ENCODE data around the gene PAN3. TPM values are rescaled to one million over a fixed set of nuclear protein-coding genes. Genes with fewer than 3 reads are reported as not detected.

Gene PAN3
- total RNA-seq, 1 donor from 2014 or later, result 28.3 TPM

- DNase-seq (ENCODE audit: low read depth), result no peak
- TF ChIP-seq CTCF (IDR thresholded peaks at IDR 0.05; ENCODE audit: insufficient read depth, low read depth, low read length) (no peak), EZH2 (IDR thresholded peaks at IDR 0.05; ENCODE audit: insufficient read depth, low read length) (no peak)
- H3K36me3 Mint-ChIP-seq (ENCODE audit: low read depth, unreplicated experiment), result no peaks in the 10 kb centered on the region
- Histone ChIP-seq H3K27me3 (ENCODE audit: insufficient read depth, low read length) (peaks cover 2% of the 10 kb centered on the region), H3K79me2 (ENCODE audit: insufficient read depth, low read length) (no peaks in the 10 kb centered on the region), H3K4me1 (ENCODE audit: insufficient read depth, low read length) (no peaks in the 10 kb centered on the region), H4K20me1 (ENCODE audit: insufficient read depth, low read length) (no peaks in the 10 kb centered on the region), H3K4me2 (ENCODE audit: low read length) (no peak overlapping the region), H3K4me3 (ENCODE audit: insufficient read depth, low read depth, low read length) (no peak overlapping the region), H3K9ac (ENCODE audit: low read length) (no peak overlapping the region), H2AFZ (ENCODE audit: low read depth, low read length) (no peak overlapping the region), H3K27ac (ENCODE audit: low read depth, low read length) (no peak overlapping the region), H3K9me3 (ENCODE audit: insufficient read depth, low read depth, low read length) (no peaks in the 10 kb centered on the region), H3K36me3 (ENCODE audit: insufficient read depth, low read length) (no peaks in the 10 kb centered on the region)
- H3K4me3 Mint-ChIP-seq (ENCODE audit: unreplicated experiment), result no peak overlapping the region
- no peak for FAIRE-seq
- no peaks in the 10 kb centered on the region for H3K27me3 Mint-ChIP-seq (ENCODE audit: low read depth, unreplicated experiment)
- H3K4me1 Mint-ChIP-seq (ENCODE audit: low read depth, unreplicated experiment), result no peaks in the 10 kb centered on the region
- no peak overlapping the region for H3K27ac Mint-ChIP-seq (ENCODE audit: unreplicated experiment)
- H3K9me3 Mint-ChIP-seq (ENCODE audit: unreplicated experiment), result peaks cover 4% of the 10 kb centered on the region
Observed at GRCh38 chr13:28121224-28121623, 17.1 kb upstream of the PAN3 start.

- FAIRE-seq, result no peak
- Mint-ChIP-seq H3K36me3 (ENCODE audit: low read depth, unreplicated experiment) (no peaks in the 10 kb centered on the region), H3K4me1 (ENCODE audit: low read depth, unreplicated experiment) (peaks cover 3% of the 10 kb centered on the region), H3K27ac (ENCODE audit: unreplicated experiment) (no peak overlapping the region), H3K4me3 (ENCODE audit: unreplicated experiment) (no peak overlapping the region), H3K27me3 (ENCODE audit: low read depth, unreplicated experiment) (no peaks in the 10 kb centered on the region), H3K9me3 (ENCODE audit: unreplicated experiment) (no peaks in the 10 kb centered on the region)
- no peaks in the 10 kb centered on the region for H3K27me3 ChIP-seq (ENCODE audit: insufficient read depth, low read length)
- no peaks in the 10 kb centered on the region for H3K79me2 ChIP-seq (ENCODE audit: insufficient read depth, low read length)
- no peaks in the 10 kb centered on the region for H3K36me3 ChIP-seq (ENCODE audit: insufficient read depth, low read length)
- no peak overlapping the region for H3K9ac ChIP-seq (ENCODE audit: low read length)
- no peak overlapping the region for H3K4me3 ChIP-seq (ENCODE audit: insufficient read depth, low read depth, low read length)
- DNase-seq (ENCODE audit: low read depth), result no peak
- TF ChIP-seq EZH2 (IDR thresholded peaks at IDR 0.05; ENCODE audit: insufficient read depth, low read length), result no peak
- no peak for TF ChIP-seq CTCF (IDR thresholded peaks at IDR 0.05; ENCODE audit: insufficient read depth, low read depth, low read length)
- H3K4me1 ChIP-seq (ENCODE audit: insufficient read depth, low read length), result no peaks in the 10 kb centered on the region
- H3K4me2 ChIP-seq (ENCODE audit: low read length), result no peak overlapping the region
- H2AFZ ChIP-seq (ENCODE audit: low read depth, low read length), result no peak overlapping the region
- H3K27ac ChIP-seq (ENCODE audit: low read depth, low read length), result no peak overlapping the region
- no peaks in the 10 kb centered on the region for H4K20me1 ChIP-seq (ENCODE audit: insufficient read depth, low read length)
- no peaks in the 10 kb centered on the region for H3K9me3 ChIP-seq (ENCODE audit: insufficient read depth, low read depth, low read length)
Observed at GRCh38 chr13:28128030-28128429, 10.3 kb upstream of the PAN3 start.

GRCh38 chr13:28128926-28129325 is 9.4 kb upstream of the PAN3 start:
- H3K4me1 ChIP-seq (ENCODE audit: insufficient read depth, low read length), result no peaks in the 10 kb centered on the region
- FAIRE-seq (no peak), DNase-seq (ENCODE audit: low read depth) (no peak)
- no peaks in the 10 kb centered on the region for H3K9me3 ChIP-seq (ENCODE audit: insufficient read depth, low read depth, low read length)
- H3K4me1 Mint-ChIP-seq (ENCODE audit: low read depth, unreplicated experiment), result peaks cover 3% of the 10 kb centered on the region
- H3K4me3 Mint-ChIP-seq (ENCODE audit: unreplicated experiment), result no peak overlapping the region
- no peak overlapping the region for H3K27ac Mint-ChIP-seq (ENCODE audit: unreplicated experiment)
- no peaks in the 10 kb centered on the region for H3K27me3 Mint-ChIP-seq (ENCODE audit: low read depth, unreplicated experiment)
- no peaks in the 10 kb centered on the region for H3K79me2 ChIP-seq (ENCODE audit: insufficient read depth, low read length)
- no peaks in the 10 kb centered on the region for H3K36me3 Mint-ChIP-seq (ENCODE audit: low read depth, unreplicated experiment)
- no peak for TF ChIP-seq CTCF (IDR thresholded peaks at IDR 0.05; ENCODE audit: insufficient read depth, low read depth, low read length)
- no peak for TF ChIP-seq EZH2 (IDR thresholded peaks at IDR 0.05; ENCODE audit: insufficient read depth, low read length)
- H3K9ac ChIP-seq (ENCODE audit: low read length), result no peak overlapping the region
- H3K4me2 ChIP-seq (ENCODE audit: low read length), result no peak overlapping the region
- no peak overlapping the region for H3K27ac ChIP-seq (ENCODE audit: low read depth, low read length)
- H3K36me3 ChIP-seq (ENCODE audit: insufficient read depth, low read length), result no peaks in the 10 kb centered on the region
- no peak overlapping the region for H2AFZ ChIP-seq (ENCODE audit: low read depth, low read length)
- no peaks in the 10 kb centered on the region for H4K20me1 ChIP-seq (ENCODE audit: insufficient read depth, low read length)
- no peaks in the 10 kb centered on the region for H3K9me3 Mint-ChIP-seq (ENCODE audit: unreplicated experiment)
- no peak overlapping the region for H3K4me3 ChIP-seq (ENCODE audit: insufficient read depth, low read depth, low read length)
- H3K27me3 ChIP-seq (ENCODE audit: insufficient read depth, low read length), result no peaks in the 10 kb centered on the region

Measured in astrocyte (in vitro differentiated cells and primary cell).